Activated naive CD8-positive, alpha-beta T cell treated with anti-CD3 and anti-CD28 coated beads, Interleukin-2, amount 10 ng/mL, durations not matched to agents 7 days and 5 days (primary cell): ENCODE data around the gene CCDC92. TPM values are rescaled to one million over a fixed set of nuclear protein-coding genes. Genes with fewer than 3 reads are reported as not detected.

Experiments used
- ATAC-seq: fragments of 150-1000 bp; cut with Tn5 transposase; one replicate; pipeline ENCODE4 v1.10.0; 2021; ENCODE audit warnings: low read depth, moderate library complexity
- POLR2A ChIA-PET: fragments of 350-600 bp; sonication (Branson Sonifier 250); formaldehyde crosslinking; loops from one replicate; lab custom pipeline; 2021; ENCODE audit warnings: antibody characterized with exemption; lab: Charles Lee
- DNase-seq: peaks from one replicate; pipeline ENCODE4 v3.0.0; 2021
- H3K27ac Mint-ChIP-seq: one replicate; pipeline ENCODE4 v1.8.0; 2022; ENCODE audit warnings: mild to moderate bottlenecking, mixed read lengths
- H3K27me3 Mint-ChIP-seq: one replicate; pipeline ENCODE4 v1.8.0; 2022; ENCODE audit warnings: mild to moderate bottlenecking, moderate library complexity, mixed read lengths
- H3K36me3 Mint-ChIP-seq: one replicate; pipeline ENCODE4 v1.8.0; 2021; ENCODE audit warnings: mild to moderate bottlenecking, mixed read lengths
- H3K4me1 Mint-ChIP-seq: one replicate; pipeline ENCODE4 v1.8.0; 2021; ENCODE audit warnings: mixed read lengths
- H3K4me3 Mint-ChIP-seq: one replicate; pipeline ENCODE4 v1.8.0; 2022; ENCODE audit warnings: mild to moderate bottlenecking, moderate library complexity, mixed read lengths
- H3K9me3 Mint-ChIP-seq: one replicate; pipeline ENCODE4 v1.8.0; 2021; ENCODE audit warnings: mixed read lengths
- total RNA-seq, 2 experiments: library from RNA; stranded (reverse); gene quantifications; one replicate each; pipeline ENCODE4 v1.2.3, GENCODE V29; 2021

The CCDC92 gene
- total RNA-seq, 2 experiments from 2014 or later: 25.4 to 26.4 TPM

- Mint-ChIP-seq H3K4me1 (peaks cover 3% of the 10 kb centered on the region), H3K27ac (no peak overlapping the region)
Measured at GRCh38 chr12:123982269-123982668, 9.6 kb upstream of the CCDC92 start.

DNA sequence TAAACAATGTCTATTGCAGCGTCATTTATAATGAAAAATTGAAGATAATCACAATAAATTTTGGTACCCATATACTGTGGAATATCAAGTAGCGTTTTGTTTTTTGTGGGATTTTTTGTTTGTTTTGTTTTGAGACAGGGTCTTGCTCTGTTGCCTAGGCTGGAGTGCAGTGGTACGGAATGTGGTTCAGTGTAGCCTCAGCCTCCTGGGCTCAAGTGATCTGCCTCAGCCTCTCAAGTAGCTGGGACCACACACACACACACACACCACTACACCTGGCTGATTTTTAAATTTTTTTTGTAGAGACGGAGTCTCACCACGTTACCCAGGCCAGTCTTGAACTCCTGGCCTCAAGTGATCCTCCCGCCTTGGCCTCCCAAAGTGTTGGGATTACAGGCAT is 6.9 kb upstream of the CCDC92 start:
- POLR2A ChIA-PET: no interaction called here
- H3K4me3 Mint-ChIP-seq: no peak overlapping the region
- H3K4me1 Mint-ChIP-seq: peaks cover 5% of the 10 kb centered on the region
- no peak for ATAC-seq
- H3K36me3 Mint-ChIP-seq: peaks cover 5% of the 10 kb centered on the region
- no peaks in the 10 kb centered on the region for H3K27me3 Mint-ChIP-seq
- H3K9me3 Mint-ChIP-seq: no peaks in the 10 kb centered on the region
- DNase-seq: no peak
- H3K27ac Mint-ChIP-seq: no peak overlapping the region

More at GRCh38 chr12:123982269-123982668, 9.6 kb upstream of the CCDC92 start:
- Mint-ChIP-seq H3K36me3 (no peaks in the 10 kb centered on the region), H3K4me3 (no peak overlapping the region), H3K9me3 (no peaks in the 10 kb centered on the region), H3K27me3 (no peaks in the 10 kb centered on the region)
- POLR2A ChIA-PET: no interaction called here
- ATAC-seq (no peak), DNase-seq (no peak)

DNA sequence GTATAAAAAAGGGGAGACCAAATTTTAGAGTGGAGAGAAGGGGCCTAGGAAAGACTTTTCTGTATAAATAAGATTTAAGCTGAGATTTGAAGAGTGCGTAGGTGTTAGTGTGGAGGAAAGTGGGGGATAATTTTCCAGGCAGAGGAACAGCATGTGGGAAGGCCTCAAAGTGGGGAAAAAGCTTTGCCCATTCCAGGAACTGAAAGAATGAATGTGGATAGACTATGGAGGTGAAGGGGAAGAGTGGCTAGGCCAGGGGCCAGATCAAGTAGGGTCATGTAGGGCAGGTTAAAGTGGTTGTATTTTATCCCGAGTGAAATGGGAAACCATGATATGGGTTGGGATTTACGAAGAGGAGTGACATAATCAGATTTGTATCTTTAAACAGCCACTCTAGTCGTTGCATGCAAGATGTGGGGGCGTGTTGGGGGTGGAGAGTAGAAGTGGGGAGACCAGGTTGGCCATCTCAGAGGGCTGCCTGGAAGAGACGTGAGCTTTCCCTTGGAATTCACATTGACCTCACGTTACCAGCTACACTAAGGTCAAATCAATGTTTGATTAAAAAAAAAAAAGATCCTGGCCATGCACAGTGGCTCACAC is 3.7 kb upstream of the CCDC92 start:
- no peak overlapping the region for H3K27ac Mint-ChIP-seq
- H3K9me3 Mint-ChIP-seq: no peaks in the 10 kb centered on the region
- no peaks in the 10 kb centered on the region for H3K27me3 Mint-ChIP-seq
- H3K4me3 Mint-ChIP-seq: no peak overlapping the region
- ATAC-seq (no peak), DNase-seq (no peak)
- peaks cover 7% of the 10 kb centered on the region for H3K36me3 Mint-ChIP-seq
- H3K4me1 Mint-ChIP-seq: peaks cover 14% of the 10 kb centered on the region
- POLR2A ChIA-PET: interaction anchor here (0.6 kb wide), 1 partner anchor 42 kb away, joined by 3 read pairs; no protein-coding TSS in a partner anchor

DNA sequence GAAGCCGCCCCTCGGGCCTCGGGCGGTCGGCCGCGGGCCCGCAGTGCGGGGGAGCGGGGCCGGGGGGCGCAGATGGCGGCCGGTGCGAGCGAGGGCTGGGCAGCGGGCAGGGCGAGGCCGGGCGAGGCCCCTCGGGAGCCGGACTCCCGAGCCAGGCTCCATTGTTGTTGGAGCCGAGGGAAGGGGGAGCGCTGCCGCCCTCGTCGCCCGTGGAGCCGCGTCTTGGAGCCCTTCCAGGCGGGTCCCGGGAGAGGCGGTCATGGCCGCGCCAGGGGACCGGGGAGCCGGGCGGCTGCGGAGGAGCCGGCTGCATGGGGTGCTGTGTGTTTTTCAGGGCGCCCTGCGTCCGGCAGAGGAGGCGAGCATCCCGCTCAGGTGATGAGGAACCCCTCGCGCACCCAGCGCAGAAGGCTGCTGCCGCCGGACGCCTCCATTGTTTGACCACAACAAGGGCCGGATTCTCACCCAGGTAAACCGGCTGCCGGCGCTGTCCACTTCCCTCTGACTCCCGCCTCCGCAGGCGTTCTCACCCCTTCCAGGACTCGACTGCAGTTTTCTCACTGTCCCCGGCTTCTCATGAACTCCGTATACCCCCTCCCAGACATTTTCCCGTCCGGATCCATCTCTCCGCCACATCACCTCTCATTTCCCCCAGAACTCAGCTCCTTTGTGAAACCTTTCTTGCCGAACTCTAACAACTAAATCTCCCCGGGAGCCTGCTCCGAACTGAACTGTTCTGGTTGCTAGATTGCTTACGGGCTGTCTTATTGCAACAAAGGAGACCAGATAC is 1.1 kb upstream of the CCDC92 start:
- peak; percentile 3 for ATAC-seq
- Mint-ChIP-seq H3K36me3 (peaks cover 7% of the 10 kb centered on the region), H3K9me3 (no peaks in the 10 kb centered on the region), H3K4me3 (peak overlapping the region; percentile 89), H3K27ac (peak overlapping the region; percentile 62), H3K27me3 (no peaks in the 10 kb centered on the region), H3K4me1 (peaks cover 15% of the 10 kb centered on the region)
- peak; percentile 63 for DNase-seq
- POLR2A ChIA-PET: no interaction called here

GRCh38 chr12:123971770-123972456 is 718 bp downstream of the CCDC92 start:
- peak overlapping the region; percentile 92 for H3K4me3 Mint-ChIP-seq
- no peaks in the 10 kb centered on the region for H3K9me3 Mint-ChIP-seq
- POLR2A ChIA-PET: interaction anchor here (0.5 to 1.4 kb wide), 7 partner anchors 12 to 263 kb away, joined by 3 to 8 read pairs (median 3); no protein-coding TSS in a partner anchor
- H3K4me1 Mint-ChIP-seq: peaks cover 15% of the 10 kb centered on the region
- H3K27ac Mint-ChIP-seq: peak overlapping the region; percentile 87
- H3K27me3 Mint-ChIP-seq: no peaks in the 10 kb centered on the region
- DNase-seq (peak; percentile 66), ATAC-seq (peak; percentile 8)
- H3K36me3 Mint-ChIP-seq: peaks cover 7% of the 10 kb centered on the region

DNA sequence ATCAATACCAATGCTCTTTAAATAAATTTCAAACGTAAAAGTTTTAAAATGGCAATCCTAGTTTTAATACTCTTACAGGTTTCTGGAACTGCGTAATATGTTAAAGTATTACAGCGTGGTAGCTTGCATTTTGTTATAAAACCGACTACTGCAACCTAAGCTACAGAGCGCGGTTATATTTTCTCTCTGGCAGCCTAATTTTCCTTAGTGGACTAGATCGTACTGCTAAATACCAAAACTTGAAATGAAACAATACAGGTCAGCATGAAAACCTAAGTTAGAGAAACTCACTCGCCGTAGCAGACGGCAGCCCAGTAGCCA is 1.2 kb downstream of the CCDC92 start:
- peaks cover 7% of the 10 kb centered on the region for H3K36me3 Mint-ChIP-seq
- ATAC-seq (no peak), DNase-seq (no peak)
- POLR2A ChIA-PET: interaction anchor here (0.5 to 1.4 kb wide), 6 partner anchors 11 to 263 kb away, joined by 3 to 8 read pairs (median 3); no protein-coding TSS in a partner anchor
- H3K4me3 Mint-ChIP-seq: peak overlapping the region; percentile 92
- H3K4me1 Mint-ChIP-seq: peaks cover 15% of the 10 kb centered on the region
- peak overlapping the region; percentile 87 for H3K27ac Mint-ChIP-seq
- H3K9me3 Mint-ChIP-seq: no peaks in the 10 kb centered on the region
- H3K27me3 Mint-ChIP-seq: no peaks in the 10 kb centered on the region

- no peak for DNase-seq
- Mint-ChIP-seq H3K4me1 (peaks cover 5% of the 10 kb centered on the region), H3K36me3 (peaks cover 2% of the 10 kb centered on the region), H3K4me3 (no peak overlapping the region), H3K27ac (no peak overlapping the region), H3K9me3 (no peaks in the 10 kb centered on the region), H3K27me3 (no peaks in the 10 kb centered on the region)
- POLR2A ChIA-PET: no interaction called here
- no peak for ATAC-seq
Measured at GRCh38 chr12:123967121-123967586, 5.5 kb downstream of the CCDC92 start.

DNA sequence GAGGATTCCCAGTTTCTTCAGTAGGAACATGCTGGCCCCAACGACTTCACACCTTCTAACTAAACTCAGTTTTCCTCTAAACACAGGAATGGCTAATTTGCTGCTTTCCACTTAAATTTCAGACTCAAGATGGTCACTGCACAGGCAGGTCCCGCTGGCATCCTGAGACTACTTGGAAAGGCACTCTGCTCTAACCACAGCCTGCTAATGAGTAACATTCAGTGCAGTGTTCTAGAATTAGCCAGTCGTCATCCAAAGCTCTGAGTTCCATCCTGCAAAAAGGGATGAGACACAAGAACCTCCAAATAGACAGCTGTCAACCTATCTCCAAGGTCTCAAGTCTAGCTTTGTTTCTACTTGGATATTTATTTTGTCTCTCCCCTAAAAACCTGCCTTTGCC is 6.0 kb downstream of the CCDC92 start:
- peaks cover 1% of the 10 kb centered on the region for H3K36me3 Mint-ChIP-seq
- ATAC-seq (no peak), DNase-seq (no peak)
- no peaks in the 10 kb centered on the region for H3K9me3 Mint-ChIP-seq
- no peak overlapping the region for H3K4me3 Mint-ChIP-seq
- POLR2A ChIA-PET: no interaction called here
- H3K27me3 Mint-ChIP-seq: no peaks in the 10 kb centered on the region
- no peak overlapping the region for H3K27ac Mint-ChIP-seq
- peaks cover 4% of the 10 kb centered on the region for H3K4me1 Mint-ChIP-seq

GRCh38 chr12:123965382-123965781 is 7.2 kb downstream of the CCDC92 start:
- H3K9me3 Mint-ChIP-seq: no peaks in the 10 kb centered on the region
- H3K4me1 Mint-ChIP-seq: no peaks in the 10 kb centered on the region
- H3K27ac Mint-ChIP-seq: no peak overlapping the region
- H3K4me3 Mint-ChIP-seq: no peak overlapping the region
- POLR2A ChIA-PET: no interaction called here
- no peaks in the 10 kb centered on the region for H3K27me3 Mint-ChIP-seq
- H3K36me3 Mint-ChIP-seq: no peaks in the 10 kb centered on the region
- ATAC-seq (no peak), DNase-seq (no peak)

DNA sequence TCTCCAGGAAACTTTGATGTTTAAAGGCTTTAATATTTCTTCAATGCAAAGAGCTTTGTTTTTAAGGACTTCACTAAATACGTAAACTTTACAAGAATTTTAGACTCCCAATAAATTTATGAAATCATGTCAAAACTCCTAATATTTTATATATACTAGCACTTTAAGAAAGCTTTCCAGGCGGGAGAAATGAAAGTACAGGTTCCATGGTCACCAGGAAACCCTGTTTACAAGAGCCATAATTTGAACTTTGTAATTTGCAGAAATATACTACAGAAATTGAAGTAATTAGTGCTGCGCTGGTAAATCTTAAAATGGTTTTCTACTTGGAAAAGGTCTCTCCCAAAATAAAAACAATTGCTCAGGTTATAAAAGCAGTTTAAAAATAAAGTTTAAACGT is 8.8 kb downstream of the CCDC92 start:
- ATAC-seq (no peak), DNase-seq (no peak)
- POLR2A ChIA-PET: no interaction called here
- Mint-ChIP-seq H3K27me3 (no peaks in the 10 kb centered on the region), H3K27ac (no peak overlapping the region), H3K4me1 (no peaks in the 10 kb centered on the region), H3K36me3 (no peaks in the 10 kb centered on the region), H3K9me3 (no peaks in the 10 kb centered on the region), H3K4me3 (no peak overlapping the region)

- Mint-ChIP-seq H3K36me3 (no peaks in the 10 kb centered on the region), H3K9me3 (no peaks in the 10 kb centered on the region), H3K27me3 (no peaks in the 10 kb centered on the region), H3K4me3 (no peak overlapping the region), H3K4me1 (no peaks in the 10 kb centered on the region), H3K27ac (no peak overlapping the region)
- ATAC-seq: no peak
- no peak for DNase-seq
- POLR2A ChIA-PET: no interaction called here
Measured at GRCh38 chr12:123962513-123962912, 10.1 kb downstream of the CCDC92 start.

DNA sequence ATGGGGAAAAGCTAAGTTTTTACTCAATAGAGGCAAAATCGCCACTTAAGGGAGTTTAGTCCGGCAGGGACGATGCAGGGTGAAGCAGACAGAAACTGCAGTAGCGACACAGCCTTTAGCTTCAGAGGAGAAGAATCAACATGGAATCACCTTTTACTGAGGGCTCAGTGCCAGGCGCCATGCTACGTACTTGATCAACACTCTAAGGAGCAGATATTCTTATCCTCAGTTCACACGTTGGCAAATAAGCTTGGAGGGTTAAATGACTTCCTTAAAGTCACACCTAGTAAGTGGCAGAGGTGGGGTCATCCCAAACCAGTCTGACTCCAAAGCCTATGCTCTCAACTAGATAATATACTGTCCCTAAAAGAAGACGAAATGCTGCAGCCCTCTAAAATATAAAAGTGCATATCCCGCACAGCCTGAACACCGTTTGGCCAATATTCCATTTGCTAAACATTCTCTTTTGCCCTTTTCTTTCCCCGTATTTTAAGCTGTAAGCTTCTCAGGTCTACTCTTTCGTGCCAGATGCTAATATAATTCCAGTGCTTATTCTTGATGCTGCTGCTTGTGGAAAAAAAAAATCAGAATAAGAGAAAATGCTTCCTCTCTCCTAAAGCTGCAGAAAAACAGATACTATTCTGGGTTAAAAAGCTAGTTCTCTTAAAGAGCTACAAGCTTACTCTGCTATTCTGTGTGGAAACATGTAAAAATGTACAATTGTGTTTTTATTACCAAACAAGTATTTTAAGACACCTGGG is 10.9 kb downstream of the CCDC92 start:
- H3K36me3 Mint-ChIP-seq: no peaks in the 10 kb centered on the region
- DNase-seq: no peak
- no peaks in the 10 kb centered on the region for H3K4me1 Mint-ChIP-seq
- H3K27ac Mint-ChIP-seq: no peak overlapping the region
- H3K27me3 Mint-ChIP-seq: no peaks in the 10 kb centered on the region
- POLR2A ChIA-PET: no interaction called here
- no peaks in the 10 kb centered on the region for H3K9me3 Mint-ChIP-seq
- no peak for ATAC-seq
- no peak overlapping the region for H3K4me3 Mint-ChIP-seq

DNA sequence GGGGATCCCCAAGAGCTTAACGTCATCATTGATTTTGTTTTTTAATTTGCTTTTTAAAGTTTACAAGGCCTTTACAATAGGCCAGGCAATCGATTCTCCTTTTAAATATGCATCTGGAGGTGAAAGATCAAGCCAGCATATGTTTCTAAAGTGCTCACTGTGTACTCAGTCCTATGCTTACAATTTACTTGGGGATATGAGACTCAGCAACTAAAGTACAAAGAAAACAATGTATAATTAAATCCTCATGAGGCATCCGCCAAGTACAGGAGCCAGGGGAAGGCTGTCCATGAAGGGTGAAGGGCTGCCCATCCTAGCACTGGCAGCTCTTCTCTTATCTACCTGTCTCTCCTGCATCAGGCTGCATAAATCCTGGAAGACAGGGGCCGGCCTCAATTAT is 11.8 kb downstream of the CCDC92 start:
- Mint-ChIP-seq H3K36me3 (no peaks in the 10 kb centered on the region), H3K4me3 (no peak overlapping the region), H3K27ac (no peak overlapping the region), H3K9me3 (no peaks in the 10 kb centered on the region), H3K4me1 (no peaks in the 10 kb centered on the region), H3K27me3 (no peaks in the 10 kb centered on the region)
- POLR2A ChIA-PET: interaction anchor here (1.5 kb wide), 1 partner anchor 11 kb away, joined by 4 read pairs; no protein-coding TSS in a partner anchor
- DNase-seq (no peak), ATAC-seq (no peak)
